Neural crest cell (in vitro differentiated cells): ENCODE data around the gene SHROOM4. TPM values are rescaled to one million over a fixed set of nuclear protein-coding genes. Genes with fewer than 3 reads are reported as not detected.

Experiments
- DNase-seq: peaks from one replicate; pipeline ENCODE4 v3.0.0; 2021; ENCODE audit warnings: low read depth, mixed read lengths, low spot score
- H3K27ac Mint-ChIP-seq: one replicate; pipeline ENCODE4 v1.8.0; 2021; ENCODE audit warnings: mild to moderate bottlenecking, mixed read lengths; ENCODE audit not compliant: unreplicated experiment
- H3K27me3 Mint-ChIP-seq: 2 replicates; pipeline ENCODE4 v1.8.0; 2021; ENCODE audit warnings: low read depth, mild to moderate bottlenecking, mixed read lengths
- H3K36me3 Mint-ChIP-seq: 2 replicates; pipeline ENCODE4 v1.8.0; 2021; ENCODE audit warnings: low read depth, mild to moderate bottlenecking, mixed read lengths
- H3K4me1 Mint-ChIP-seq: 2 replicates; pipeline ENCODE4 v1.8.0; 2021; ENCODE audit warnings: mixed read lengths
- H3K4me3 Mint-ChIP-seq: one replicate; pipeline ENCODE4 v1.8.0; 2021; ENCODE audit warnings: mild to moderate bottlenecking, mixed read lengths
- H3K9me3 Mint-ChIP-seq: 2 replicates; pipeline ENCODE4 v1.8.0; 2021; ENCODE audit warnings: mixed read lengths
- total RNA-seq: library from RNA; stranded (reverse); gene quantifications from 2 replicates; pipeline ENCODE4 v1.2.1, GENCODE V29; 2021
- TF ChIP-seq, protein P1 (sequence below): fragments of 200-600 bp; sonication (generic); conservative IDR thresholded peaks from 2 replicates; pipeline ENCODE4 v1.5.0; 2021; ENCODE audit warnings: antibody characterized with exemption, mild to moderate bottlenecking

The SHROOM4 gene
- total RNA-seq, 1 donor from 2014 or later: 6.2 TPM

DNA sequence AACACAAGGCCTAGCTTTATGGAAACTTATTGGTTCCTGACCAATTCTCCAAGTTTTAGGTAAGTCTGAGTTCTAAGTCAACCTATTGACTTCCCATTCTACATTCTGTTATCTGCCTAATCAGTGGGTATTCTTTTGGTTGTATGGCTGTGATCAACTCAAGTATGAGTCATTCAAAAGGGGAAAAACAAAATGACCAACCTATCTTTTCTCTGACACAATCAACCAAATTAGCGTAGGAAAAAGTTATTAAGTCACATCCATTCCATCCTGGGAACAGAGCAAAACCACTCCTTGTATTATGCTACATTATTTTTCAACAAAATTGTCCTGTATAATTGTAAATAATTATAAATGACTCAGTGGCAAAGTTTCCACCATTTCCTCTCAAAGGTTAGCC lies 136.2 kb downstream of the SHROOM4 start:
- Mint-ChIP-seq H3K4me3 (no peak overlapping the region), H3K27ac (no peak overlapping the region), H3K36me3 (no peaks in the 10 kb centered on the region), H3K27me3 (no peaks in the 10 kb centered on the region), H3K4me1 (no peaks in the 10 kb centered on the region), H3K9me3 (peaks cover 2% of the 10 kb centered on the region)
- DNase-seq: no peak
- TF ChIP-seq, protein P1, sequence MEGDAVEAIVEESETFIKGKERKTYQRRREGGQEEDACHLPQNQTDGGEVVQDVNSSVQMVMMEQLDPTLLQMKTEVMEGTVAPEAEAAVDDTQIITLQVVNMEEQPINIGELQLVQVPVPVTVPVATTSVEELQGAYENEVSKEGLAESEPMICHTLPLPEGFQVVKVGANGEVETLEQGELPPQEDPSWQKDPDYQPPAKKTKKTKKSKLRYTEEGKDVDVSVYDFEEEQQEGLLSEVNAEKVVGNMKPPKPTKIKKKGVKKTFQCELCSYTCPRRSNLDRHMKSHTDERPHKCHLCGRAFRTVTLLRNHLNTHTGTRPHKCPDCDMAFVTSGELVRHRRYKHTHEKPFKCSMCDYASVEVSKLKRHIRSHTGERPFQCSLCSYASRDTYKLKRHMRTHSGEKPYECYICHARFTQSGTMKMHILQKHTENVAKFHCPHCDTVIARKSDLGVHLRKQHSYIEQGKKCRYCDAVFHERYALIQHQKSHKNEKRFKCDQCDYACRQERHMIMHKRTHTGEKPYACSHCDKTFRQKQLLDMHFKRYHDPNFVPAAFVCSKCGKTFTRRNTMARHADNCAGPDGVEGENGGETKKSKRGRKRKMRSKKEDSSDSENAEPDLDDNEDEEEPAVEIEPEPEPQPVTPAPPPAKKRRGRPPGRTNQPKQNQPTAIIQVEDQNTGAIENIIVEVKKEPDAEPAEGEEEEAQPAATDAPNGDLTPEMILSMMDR: no peak

DNA sequence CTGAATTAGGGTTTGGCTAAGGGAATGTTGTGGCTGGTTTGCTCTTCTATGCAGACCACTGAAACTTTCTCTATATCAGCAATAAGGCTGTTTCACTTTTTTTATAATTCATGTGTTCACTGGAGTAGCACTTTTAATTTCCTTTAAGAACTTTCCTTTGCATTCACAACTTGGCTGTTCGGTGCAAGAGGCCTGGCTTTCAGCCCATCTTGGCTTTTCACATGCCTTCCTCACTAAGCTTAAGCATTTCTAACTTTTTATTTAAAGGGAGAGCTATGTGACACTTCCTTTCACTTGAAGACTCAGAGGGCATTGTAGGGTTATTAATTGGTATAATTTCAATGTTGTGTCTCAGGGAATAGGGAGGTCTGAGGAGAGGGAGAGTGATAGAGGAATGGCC lies 142.3 kb downstream of the SHROOM4 start:
- DNase-seq: no peak
- Mint-ChIP-seq H3K27me3 (no peaks in the 10 kb centered on the region), H3K9me3 (peaks cover 2% of the 10 kb centered on the region), H3K4me3 (no peak overlapping the region), H3K27ac (no peak overlapping the region), H3K36me3 (peaks cover 2% of the 10 kb centered on the region), H3K4me1 (no peaks in the 10 kb centered on the region)
- TF ChIP-seq, protein P1: no peak

DNA sequence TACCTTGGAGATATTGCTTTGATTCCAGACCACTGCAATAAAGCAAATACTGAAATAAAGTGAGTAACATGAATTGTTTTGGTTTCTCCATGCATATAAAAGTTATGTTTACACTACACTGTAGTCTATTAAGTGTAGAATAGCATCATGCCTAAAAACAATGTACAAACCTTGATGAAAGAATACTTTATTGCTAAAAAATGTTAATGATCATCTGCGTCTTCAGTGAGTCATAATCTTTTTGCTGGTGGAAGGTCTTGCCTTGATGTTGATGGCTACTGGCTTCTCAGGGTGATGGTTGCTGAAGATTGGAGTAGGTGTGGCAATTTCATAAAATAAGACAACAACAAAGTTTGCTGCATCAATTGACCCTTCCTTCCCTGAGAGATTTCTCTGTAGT lies 145.1 kb downstream of the SHROOM4 start:
- TF ChIP-seq, protein P1: no peak
- H3K4me1 Mint-ChIP-seq: no peaks in the 10 kb centered on the region
- H3K36me3 Mint-ChIP-seq: peaks cover 2% of the 10 kb centered on the region
- no peak overlapping the region for H3K4me3 Mint-ChIP-seq
- H3K9me3 Mint-ChIP-seq: no peaks in the 10 kb centered on the region
- no peak for DNase-seq
- H3K27ac Mint-ChIP-seq: no peak overlapping the region
- no peaks in the 10 kb centered on the region for H3K27me3 Mint-ChIP-seq

DNA sequence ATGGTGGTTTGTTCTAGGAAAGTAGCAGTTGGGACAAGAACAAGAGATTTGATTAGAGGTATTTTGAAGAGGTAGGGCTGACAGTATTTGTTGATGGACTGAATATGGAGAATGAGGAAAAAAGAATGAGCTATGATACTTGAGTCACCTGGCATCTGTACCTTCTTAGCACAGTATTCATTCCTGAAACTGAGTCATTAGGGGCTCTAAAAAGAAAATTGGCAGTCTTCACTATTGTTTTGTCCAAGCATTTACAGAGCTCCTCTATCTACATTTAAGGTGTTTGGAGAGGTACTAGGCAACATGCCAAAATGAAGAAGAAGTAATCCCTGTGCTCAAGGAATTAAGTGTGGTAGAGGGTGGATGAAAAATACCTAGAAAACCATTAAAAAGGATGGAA lies 165.8 kb downstream of the SHROOM4 start:
- Mint-ChIP-seq H3K27me3 (no peaks in the 10 kb centered on the region), H3K4me1 (peaks cover 20% of the 10 kb centered on the region), H3K27ac (no peak overlapping the region), H3K4me3 (no peak overlapping the region), H3K9me3 (no peaks in the 10 kb centered on the region), H3K36me3 (no peaks in the 10 kb centered on the region)
- TF ChIP-seq, protein P1: no peak
- no peak for DNase-seq

DNA sequence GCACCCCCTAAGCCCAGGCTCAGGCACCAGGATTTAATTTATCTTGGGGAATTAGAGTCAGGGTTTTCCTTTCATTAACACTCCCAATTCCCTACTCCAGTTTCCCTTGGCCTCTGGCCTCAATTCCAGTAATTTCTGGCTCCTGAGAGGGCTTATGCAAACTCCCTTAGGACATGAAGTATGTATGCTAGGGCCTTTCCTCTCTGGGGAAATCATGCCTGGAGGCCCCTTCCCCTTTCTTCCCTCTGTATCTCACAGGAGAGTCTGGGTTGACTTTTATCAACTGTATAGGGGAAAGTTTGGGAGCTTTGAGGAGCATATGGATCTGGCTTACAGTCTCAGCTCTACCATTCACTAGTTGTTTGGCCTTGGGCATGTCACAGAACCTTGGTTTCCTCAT lies 169.5 kb downstream of the SHROOM4 start:
- H3K4me1 Mint-ChIP-seq: peaks cover 20% of the 10 kb centered on the region
- H3K27me3 Mint-ChIP-seq: no peaks in the 10 kb centered on the region
- H3K9me3 Mint-ChIP-seq: no peaks in the 10 kb centered on the region
- TF ChIP-seq, protein P1: no peak
- H3K4me3 Mint-ChIP-seq: no peak overlapping the region
- H3K36me3 Mint-ChIP-seq: no peaks in the 10 kb centered on the region
- H3K27ac Mint-ChIP-seq: no peak overlapping the region
- DNase-seq: no peak

DNA sequence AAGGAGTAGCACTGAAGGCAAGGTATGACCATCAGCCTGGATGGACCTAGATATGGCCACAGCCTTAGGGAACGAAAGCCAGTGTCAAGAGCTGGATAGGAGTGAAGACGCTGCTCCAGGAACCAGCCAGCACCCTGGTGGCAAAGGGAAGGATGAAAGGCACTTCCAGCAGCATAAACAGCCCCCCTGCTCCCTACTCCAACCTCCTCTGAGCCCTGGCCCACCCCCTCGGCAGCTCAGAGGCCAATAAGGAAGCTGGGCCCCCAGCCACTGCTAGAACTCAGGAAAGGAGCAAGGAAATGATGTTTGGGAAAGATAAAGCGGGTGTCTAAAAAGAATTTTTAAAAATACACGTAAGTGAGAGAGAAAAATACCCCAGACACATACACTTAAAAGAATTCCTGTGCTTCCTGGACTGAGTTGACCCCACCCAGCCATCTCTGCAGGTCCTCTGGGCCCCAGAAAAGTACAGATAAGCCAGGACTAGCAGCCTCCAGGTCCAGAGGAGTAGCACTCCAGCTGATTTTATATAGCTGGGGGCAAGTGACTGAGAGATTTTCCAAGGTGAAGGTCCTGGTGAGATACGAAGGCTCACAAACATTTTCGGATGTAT lies 170.4 kb downstream of the SHROOM4 start:
- TF ChIP-seq, protein P1: no peak
- no peaks in the 10 kb centered on the region for H3K27me3 Mint-ChIP-seq
- peaks cover 2% of the 10 kb centered on the region for H3K36me3 Mint-ChIP-seq
- DNase-seq: no peak
- H3K4me3 Mint-ChIP-seq: no peak overlapping the region
- no peak overlapping the region for H3K27ac Mint-ChIP-seq
- H3K4me1 Mint-ChIP-seq: peaks cover 20% of the 10 kb centered on the region
- H3K9me3 Mint-ChIP-seq: no peaks in the 10 kb centered on the region
